Tibial artery (tissue), 4 donors: ENCODE results near the gene SDK1.

Experiments used
- DNase-seq, 2 donors: peaks; one replicate each; pipeline ENCODE4 v3.0.0-alpha.2; 2019
- H3K27ac ChIP-seq, 2 donors: fragments of 200-600 bp; sonication (generic) in 1 of 2; 1 replicate in 1 of 2; 2 replicates in 1 of 2; pipeline ENCODE4 v1.5.1; 2018 to 2019; ENCODE audit warnings: mild to moderate bottlenecking in 1 of 2
- H3K27me3 ChIP-seq, 2 donors: fragments of 200-600 bp; sonication (generic) in 1 of 2; one replicate each; pipeline versions ENCODE4 v1.5.1 to v1.6.0; 2016 to 2019
- H3K36me3 ChIP-seq, 3 donors: fragments of 200-600 bp; sonication (generic) in 2 of 3; one replicate each; pipeline ENCODE4 v1.5.1; 2016 to 2019; ENCODE audit warnings: mild to moderate bottlenecking in 2 of 3
- H3K4me1 ChIP-seq, 4 donors: fragments of 200-600 bp; sonication (generic) in 2 of 4; 1 replicate in 3 of 4; 2 replicates in 1 of 4; pipeline ENCODE4 v1.5.1; 2016 to 2019
- H3K4me3 ChIP-seq, 2 donors: fragments of 200-600 bp; sonication (generic) in 1 of 2; 1 replicate in 1 of 2; 2 replicates in 1 of 2; pipeline ENCODE4 v1.5.1; 2018 to 2019; ENCODE audit warnings: mild to moderate bottlenecking in 2 of 2
- H3K9me3 ChIP-seq, 3 donors: fragments of 200-600 bp; sonication (generic) in 1 of 3; one replicate each; pipeline ENCODE4 v1.5.1; 2016 to 2019
- CTCF ChIP-seq, 2 experiments: fragments of 200-600 bp in 1 of 2; fragments of 450-650 bp in 1 of 2; IDR thresholded peaks; one replicate each; pipeline ENCODE4 v1.5.1; 2017 to 2019; ENCODE audit warnings: antibody characterized with exemption in 2 of 2, mild to moderate bottlenecking in 1 of 2, moderate library complexity in 1 of 2
- intact Hi-C: fragments of 100-400 bp; cut with DNase I; formaldehyde crosslinking; loops from one replicate; pipeline ENCODE4 v1.15.0; 2023; ENCODE audit warnings: low total_unique reads

SDK1 gene

GRCh38 chr7:3412871-3413270 is 111.8 kb downstream of the SDK1 start:
- no peak for TF ChIP-seq CTCF (IDR thresholded peaks at IDR 0.05)
- Histone ChIP-seq H3K27me3 (no peaks in the 10 kb centered on the region), H3K4me1 (peaks cover 0 to 30% (median 7%) of the 10 kb centered on the region in 4 donors), H3K27ac (no peak overlapping the region), H3K4me3 (no peak overlapping the region), H3K9me3 (no peaks in the 10 kb centered on the region), H3K36me3 (no peaks in the 10 kb centered on the region)
- intact Hi-C loops: no loop called here
- no peak for DNase-seq

- DNase-seq: no peak
- intact Hi-C loops: no loop called here
- Histone ChIP-seq H3K36me3 (no peaks in the 10 kb centered on the region), H3K27ac (no peak overlapping the region), H3K4me1 (peaks cover 0 to 45% (median 5%) of the 10 kb centered on the region in 4 donors), H3K4me3 (no peak overlapping the region), H3K27me3 (no peaks in the 10 kb centered on the region), H3K9me3 (no peaks in the 10 kb centered on the region)
- no peak for TF ChIP-seq CTCF (IDR thresholded peaks at IDR 0.05)
Measured at GRCh38 chr7:3415861-3416312, 114.8 kb downstream of the SDK1 start.

GRCh38 chr7:3416453-3416852 is 115.4 kb downstream of the SDK1 start:
- Histone ChIP-seq H3K36me3 (no peaks in the 10 kb centered on the region), H3K27ac (no peak overlapping the region), H3K27me3 (no peaks in the 10 kb centered on the region), H3K9me3 (no peaks in the 10 kb centered on the region), H3K4me1 (peaks cover 0 to 46% (median 5%) of the 10 kb centered on the region in 4 donors), H3K4me3 (no peak overlapping the region)
- TF ChIP-seq CTCF (IDR thresholded peaks at IDR 0.05): no peak
- intact Hi-C loops: no loop called here
- DNase-seq: no peak

GRCh38 chr7:3425087-3425486 is 124.0 kb downstream of the SDK1 start:
- Histone ChIP-seq H3K27me3 (no peaks in the 10 kb centered on the region), H3K27ac (no peak overlapping the region), H3K4me3 (no peak overlapping the region), H3K9me3 (no peaks in the 10 kb centered on the region), H3K36me3 (no peaks in the 10 kb centered on the region), H3K4me1 (peaks cover 0 to 25% (median 0%) of the 10 kb centered on the region in 4 donors)
- no peak for TF ChIP-seq CTCF (IDR thresholded peaks at IDR 0.05)
- intact Hi-C loops: no loop called here
- no peak for DNase-seq

GRCh38 chr7:3426064-3426463 is 125.0 kb downstream of the SDK1 start:
- intact Hi-C loops: no loop called here
- DNase-seq: no peak

More at GRCh38 chr7:3426064-3426463, 125.0 kb downstream of the SDK1 start:
- TF ChIP-seq CTCF (IDR thresholded peaks at IDR 0.05): no peak
- H3K9me3 ChIP-seq: no peaks in the 10 kb centered on the region
- H3K36me3 ChIP-seq: no peaks in the 10 kb centered on the region
- no peak overlapping the region for H3K27ac ChIP-seq
- peaks cover 0 to 16% (median 0%) of the 10 kb centered on the region in 4 donors for H3K4me1 ChIP-seq
- H3K4me3 ChIP-seq: no peak overlapping the region
- H3K27me3 ChIP-seq: no peaks in the 10 kb centered on the region
